GM12872 (cell line): Measurements from ENCODE around the gene MANF.

Experiments used
- TF ChIP-seq, protein P1 (sequence below): IDR thresholded peaks from 3 replicates; pipeline ENCODE4 v1.5.1; 2011; ENCODE audit warnings: low read depth, mild to moderate bottlenecking, low read length, moderate library complexity; ENCODE audit not compliant: insufficient read depth

MANF gene

DNA sequence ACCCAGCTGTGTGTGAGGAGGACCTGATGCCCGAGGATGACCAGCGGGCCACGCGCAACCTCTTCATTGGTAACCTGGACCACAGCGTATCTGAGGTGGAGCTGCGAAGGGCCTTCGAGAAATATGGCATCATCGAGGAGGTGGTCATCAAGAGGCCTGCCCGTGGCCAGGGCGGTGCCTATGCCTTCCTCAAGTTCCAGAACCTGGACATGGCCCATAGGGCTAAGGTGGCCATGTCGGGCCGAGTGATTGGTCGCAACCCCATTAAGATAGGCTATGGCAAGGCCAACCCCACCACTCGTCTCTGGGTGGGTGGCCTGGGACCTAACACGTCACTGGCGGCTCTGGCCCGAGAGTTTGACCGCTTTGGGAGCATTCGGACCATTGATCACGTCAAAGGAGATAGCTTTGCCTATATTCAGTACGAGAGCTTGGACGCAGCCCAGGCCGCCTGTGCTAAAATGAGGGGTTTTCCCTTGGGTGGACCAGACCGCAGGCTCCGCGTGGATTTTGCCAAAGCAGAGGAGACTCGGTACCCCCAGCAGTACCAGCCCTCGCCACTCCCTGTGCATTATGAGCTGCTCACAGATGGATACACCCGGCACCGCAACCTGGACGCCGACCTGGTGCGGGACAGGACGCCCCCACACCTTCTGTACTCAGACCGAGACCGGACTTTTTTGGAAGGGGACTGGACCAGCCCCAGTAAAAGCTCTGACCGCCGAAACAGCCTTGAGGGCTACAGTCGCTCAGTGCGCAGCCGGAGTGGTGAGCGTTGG, 7.5 kb downstream of the MANF start:
- TF ChIP-seq, protein P1, sequence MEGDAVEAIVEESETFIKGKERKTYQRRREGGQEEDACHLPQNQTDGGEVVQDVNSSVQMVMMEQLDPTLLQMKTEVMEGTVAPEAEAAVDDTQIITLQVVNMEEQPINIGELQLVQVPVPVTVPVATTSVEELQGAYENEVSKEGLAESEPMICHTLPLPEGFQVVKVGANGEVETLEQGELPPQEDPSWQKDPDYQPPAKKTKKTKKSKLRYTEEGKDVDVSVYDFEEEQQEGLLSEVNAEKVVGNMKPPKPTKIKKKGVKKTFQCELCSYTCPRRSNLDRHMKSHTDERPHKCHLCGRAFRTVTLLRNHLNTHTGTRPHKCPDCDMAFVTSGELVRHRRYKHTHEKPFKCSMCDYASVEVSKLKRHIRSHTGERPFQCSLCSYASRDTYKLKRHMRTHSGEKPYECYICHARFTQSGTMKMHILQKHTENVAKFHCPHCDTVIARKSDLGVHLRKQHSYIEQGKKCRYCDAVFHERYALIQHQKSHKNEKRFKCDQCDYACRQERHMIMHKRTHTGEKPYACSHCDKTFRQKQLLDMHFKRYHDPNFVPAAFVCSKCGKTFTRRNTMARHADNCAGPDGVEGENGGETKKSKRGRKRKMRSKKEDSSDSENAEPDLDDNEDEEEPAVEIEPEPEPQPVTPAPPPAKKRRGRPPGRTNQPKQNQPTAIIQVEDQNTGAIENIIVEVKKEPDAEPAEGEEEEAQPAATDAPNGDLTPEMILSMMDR: no peak

DNA sequence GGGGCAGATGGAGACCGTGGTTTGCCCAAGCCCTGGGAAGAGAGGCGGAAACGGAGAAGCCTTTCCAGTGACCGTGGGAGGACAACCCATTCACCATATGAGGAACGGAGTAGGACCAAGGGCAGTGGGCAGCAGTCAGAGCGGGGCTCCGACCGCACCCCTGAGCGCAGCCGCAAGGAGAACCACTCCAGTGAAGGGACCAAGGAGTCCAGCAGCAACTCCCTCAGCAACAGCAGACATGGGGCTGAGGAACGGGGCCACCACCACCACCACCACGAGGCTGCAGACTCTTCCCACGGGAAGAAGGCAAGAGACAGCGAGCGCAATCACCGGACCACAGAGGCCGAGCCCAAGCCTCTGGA, 8.0 kb downstream of the MANF start:
- TF ChIP-seq, protein P1: no peak

DNA sequence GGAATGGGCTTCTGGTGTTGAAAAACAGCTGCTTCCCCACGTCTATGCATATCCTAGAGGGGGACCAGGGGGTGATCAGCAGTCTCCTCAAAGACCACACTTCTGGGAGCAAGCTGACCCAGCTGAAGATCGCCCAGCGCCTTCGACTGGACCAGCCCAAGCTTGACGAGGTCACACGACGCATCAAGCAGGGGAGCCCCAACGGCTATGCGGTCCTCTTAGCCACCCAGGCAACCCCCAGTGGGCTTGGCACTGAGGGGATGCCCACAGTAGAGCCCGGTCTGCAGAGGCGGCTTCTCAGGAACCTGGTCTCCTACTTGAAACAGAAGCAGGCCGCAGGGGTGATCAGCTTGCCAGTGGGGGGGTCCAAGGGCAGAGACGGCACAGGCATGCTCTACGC, 8.5 kb downstream of the MANF start:
- TF ChIP-seq, protein P1: no peak

DNA sequence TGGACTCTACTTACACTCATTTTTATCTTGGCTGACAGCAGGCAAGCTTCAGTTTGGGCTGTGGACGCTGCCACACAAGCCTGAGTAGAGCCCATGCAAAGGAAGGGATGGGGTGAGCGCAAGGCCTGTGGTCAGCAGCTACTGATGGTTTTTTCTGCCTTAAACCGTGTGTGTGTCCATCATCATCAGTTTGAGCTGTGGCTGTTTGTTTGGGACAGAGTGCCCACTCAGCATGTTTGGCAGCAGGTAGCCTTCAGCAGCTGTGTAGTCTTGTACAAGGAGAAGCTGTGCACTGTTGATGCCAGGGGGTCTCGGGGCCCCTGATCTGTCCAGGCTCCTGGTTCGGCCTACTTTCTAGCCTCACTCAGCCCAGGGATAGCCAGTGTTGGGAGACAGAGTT, 9.4 kb downstream of the MANF start:
- TF ChIP-seq, protein P1: no peak

DNA sequence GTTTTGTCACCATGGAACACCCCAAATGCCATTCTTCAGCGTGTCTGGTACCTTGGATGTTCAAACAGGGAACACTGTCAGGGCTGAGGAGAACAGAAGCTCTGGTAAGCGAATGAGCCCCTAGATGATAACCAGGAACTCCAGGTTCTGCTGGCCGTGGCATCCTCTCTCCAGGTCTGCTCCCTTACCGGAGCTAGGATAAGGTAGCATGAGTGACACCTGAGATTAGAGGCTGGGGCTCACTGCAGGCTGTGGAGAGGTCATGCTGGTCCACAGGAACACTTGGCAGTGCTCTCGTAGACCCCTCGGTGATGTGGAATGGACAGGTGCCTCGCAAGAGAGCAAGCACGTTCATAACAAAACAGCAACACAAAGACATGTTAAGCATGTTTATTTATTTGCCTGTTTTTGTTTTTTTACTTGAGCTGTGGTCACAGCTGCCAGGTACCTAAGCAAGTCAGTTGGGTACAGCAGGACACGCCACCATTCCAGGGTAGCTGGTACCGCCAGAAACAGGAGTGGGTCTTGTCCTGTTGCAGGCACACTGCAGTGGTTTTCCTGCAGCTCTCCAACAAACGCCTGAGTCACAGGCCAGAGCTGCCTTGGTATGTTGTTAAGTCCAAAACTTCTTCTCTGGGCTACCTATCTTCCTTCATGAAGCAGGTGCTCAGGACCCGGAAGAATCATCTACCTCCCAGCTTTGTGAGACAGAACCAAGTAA, 10.6 kb downstream of the MANF start:
- TF ChIP-seq, protein P1: no peak

DNA sequence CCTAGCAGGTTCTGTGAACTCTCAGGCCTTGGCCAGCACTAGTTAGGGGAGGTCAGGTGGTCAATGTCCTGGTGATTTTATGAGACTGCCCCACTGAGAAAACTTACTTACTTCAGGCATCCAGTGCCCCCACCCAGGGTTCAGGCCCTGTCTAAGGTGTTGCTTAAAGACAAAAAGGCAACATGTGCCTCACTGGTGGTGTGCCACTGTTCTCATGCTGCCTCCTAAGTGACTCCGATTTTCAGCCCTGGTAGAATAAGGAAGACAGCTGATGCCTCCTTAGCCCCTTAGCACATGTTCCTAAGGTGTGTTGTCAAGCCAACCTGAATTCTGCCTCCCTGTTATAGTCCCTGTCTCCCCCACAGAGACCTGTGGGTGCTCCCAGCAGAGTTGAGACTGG, 11.3 kb downstream of the MANF start:
- TF ChIP-seq, protein P1: no peak

DNA sequence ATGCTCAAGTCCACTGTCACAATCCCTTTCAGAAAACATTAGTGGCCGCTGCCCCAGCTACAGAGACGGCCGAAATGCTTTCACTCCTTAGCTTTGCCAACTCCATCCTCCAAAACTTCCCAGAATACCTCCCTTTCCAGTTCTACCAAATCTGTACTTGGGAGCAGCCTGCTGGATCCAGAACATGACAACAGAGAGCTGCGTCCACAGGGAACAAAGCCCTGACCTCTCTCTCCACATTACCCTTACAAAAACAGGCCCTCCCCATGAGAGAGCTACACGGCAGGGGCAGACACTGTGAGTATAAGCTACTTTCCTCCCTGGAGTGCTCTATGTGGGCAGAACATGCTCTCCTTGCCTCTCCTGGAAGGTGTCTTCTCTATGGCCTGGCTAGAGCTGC, 12.3 kb downstream of the MANF start:
- TF ChIP-seq, protein P1: no peak
